Measurements from ENCODE around the gene BAHCC1. TPM values are rescaled to one million over a fixed set of nuclear protein-coding genes. Genes with fewer than 3 reads are reported as not detected.
"Not testable (repeated sequence)": the region's sequence is repeated elsewhere in the genome, so short reads cannot be mapped to it uniquely, and the experiment has no call there.

The BAHCC1 gene
- total RNA-seq, 1 donor from 2014 or later = 10.7 TPM

GRCh38 chr17:81354252-81354953, 40.9 kb upstream of the BAHCC1 start:
- Mint-ChIP-seq H3K4me1 (ENCODE audit: unreplicated experiment) (peaks cover 8% of the 10 kb centered on the region), H3K36me3 (ENCODE audit: low read depth, unreplicated experiment) (peaks cover 7% of the 10 kb centered on the region), H3K27me3 (ENCODE audit: unreplicated experiment) (peaks cover 14% of the 10 kb centered on the region), H3K27ac (ENCODE audit: unreplicated experiment) (no peak overlapping the region), H3K4me3 (ENCODE audit: unreplicated experiment) (no peak overlapping the region), H3K9me3 (ENCODE audit: unreplicated experiment) (peaks cover 4% of the 10 kb centered on the region)
- TF ChIP-seq CTCF (IDR thresholded peaks at IDR 0.05; ENCODE audit: unreplicated experiment) = no peak
- no peak for DNase-seq (ENCODE audit: low spot score)

- TF ChIP-seq CTCF (IDR thresholded peaks at IDR 0.05; ENCODE audit: unreplicated experiment) = no peak
- Mint-ChIP-seq H3K27me3 (ENCODE audit: unreplicated experiment) (peaks cover 11% of the 10 kb centered on the region), H3K9me3 (ENCODE audit: unreplicated experiment) (no peaks in the 10 kb centered on the region), H3K4me3 (ENCODE audit: unreplicated experiment) (no peak overlapping the region), H3K36me3 (ENCODE audit: low read depth, unreplicated experiment) (peaks cover 3% of the 10 kb centered on the region), H3K27ac (ENCODE audit: unreplicated experiment) (peak overlapping the region; percentile 9), H3K4me1 (ENCODE audit: unreplicated experiment) (peaks cover 8% of the 10 kb centered on the region)
- no peak for DNase-seq (ENCODE audit: low spot score)
Measured at GRCh38 chr17:81354954-81355347, 40.3 kb upstream of the BAHCC1 start.

GRCh38 chr17:81359218-81359617, 36.0 kb upstream of the BAHCC1 start:
- no peak for TF ChIP-seq CTCF (IDR thresholded peaks at IDR 0.05; ENCODE audit: unreplicated experiment)
- no peak overlapping the region for H3K4me3 Mint-ChIP-seq (ENCODE audit: unreplicated experiment)
- H3K4me1 Mint-ChIP-seq (ENCODE audit: unreplicated experiment) = peaks cover 30% of the 10 kb centered on the region
- DNase-seq (ENCODE audit: low spot score) = no peak
- peaks cover 5% of the 10 kb centered on the region for H3K27me3 Mint-ChIP-seq (ENCODE audit: unreplicated experiment)
- H3K27ac Mint-ChIP-seq (ENCODE audit: unreplicated experiment) = no peak overlapping the region
- peaks cover 3% of the 10 kb centered on the region for H3K36me3 Mint-ChIP-seq (ENCODE audit: low read depth, unreplicated experiment)
- H3K9me3 Mint-ChIP-seq (ENCODE audit: unreplicated experiment) = no peaks in the 10 kb centered on the region

GRCh38 chr17:81362001-81362400, 33.3 kb upstream of the BAHCC1 start:
- H3K36me3 Mint-ChIP-seq (ENCODE audit: low read depth, unreplicated experiment); H3K27me3 Mint-ChIP-seq (ENCODE audit: unreplicated experiment): not testable (repeated sequence)
- H3K4me1 Mint-ChIP-seq (ENCODE audit: unreplicated experiment) = peaks cover 27% of the 10 kb centered on the region

GRCh38 chr17:81364278-81365147, 30.7 kb upstream of the BAHCC1 start:
- no peaks in the 10 kb centered on the region for H3K9me3 Mint-ChIP-seq (ENCODE audit: unreplicated experiment)
- H3K27ac Mint-ChIP-seq (ENCODE audit: unreplicated experiment) = no peak overlapping the region
- H3K36me3 Mint-ChIP-seq (ENCODE audit: low read depth, unreplicated experiment) = peaks cover 3% of the 10 kb centered on the region
- no peak overlapping the region for H3K4me3 Mint-ChIP-seq (ENCODE audit: unreplicated experiment)
- H3K4me1 Mint-ChIP-seq (ENCODE audit: unreplicated experiment) = peaks cover 23% of the 10 kb centered on the region
- no peak for TF ChIP-seq CTCF (IDR thresholded peaks at IDR 0.05; ENCODE audit: unreplicated experiment)
- no peak for DNase-seq (ENCODE audit: low spot score)
- H3K27me3 Mint-ChIP-seq (ENCODE audit: unreplicated experiment) = peaks cover 3% of the 10 kb centered on the region

More at GRCh38 chr17:81362001-81362400, 33.3 kb upstream of the BAHCC1 start:
- H3K4me3 Mint-ChIP-seq (ENCODE audit: unreplicated experiment) = peak overlapping the region; percentile 28
- peak overlapping the region; percentile 87 for H3K27ac Mint-ChIP-seq (ENCODE audit: unreplicated experiment)
- H3K9me3 Mint-ChIP-seq (ENCODE audit: unreplicated experiment); DNase-seq (ENCODE audit: low spot score): not testable (repeated sequence)

All from endothelial cell (in vitro differentiated cells).